GF-D8 (cell line): Measurements from ENCODE around the gene PLEKHM1.

ENCODE experiments used
- DNase-seq: peaks from one replicate; lab custom pipeline; 2025; lab: John Stamatoyannopoulos, UW

The PLEKHM1 gene

GRCh38 chr17:45398800-45399199, 91.7 kb downstream of the PLEKHM1 start:
- DNase-seq: no peak

GRCh38 chr17:45397796-45398195, 92.7 kb downstream of the PLEKHM1 start:
- no peak for DNase-seq

GRCh38 chr17:45396496-45397205, 93.9 kb downstream of the PLEKHM1 start:
- DNase-seq: no peak

GRCh38 chr17:45395569-45396415, 94.7 kb downstream of the PLEKHM1 start:
- no peak for DNase-seq

- no peak for DNase-seq
These were observed 95.5 kb downstream of the PLEKHM1 start for GRCh38 chr17:45394913-45395568.

DNA sequence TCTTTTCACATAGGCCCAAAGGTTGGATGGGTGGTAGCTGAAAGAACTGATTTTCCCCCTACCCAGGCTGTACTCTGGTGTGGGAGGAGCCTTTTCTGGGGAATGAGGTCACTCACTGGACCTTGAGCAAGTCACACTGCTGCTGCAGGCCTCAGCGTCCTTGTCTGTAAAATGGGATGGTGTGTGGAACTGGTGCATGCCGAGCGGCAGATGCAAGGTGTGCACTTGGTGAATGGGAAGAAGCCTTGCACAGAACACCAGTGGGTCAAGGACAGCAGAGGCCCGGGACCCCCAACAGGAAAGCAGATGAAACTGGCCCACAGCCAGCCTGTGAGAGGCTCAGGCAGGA, 96.0 kb downstream of the PLEKHM1 start:
- DNase-seq: no peak

GRCh38 chr17:45394091-45394490, 96.4 kb downstream of the PLEKHM1 start:
- DNase-seq: no peak

- no peak for DNase-seq
These were observed 97.1 kb downstream of the PLEKHM1 start for GRCh38 chr17:45393411-45393810.

- no peak for DNase-seq
These were observed 98.6 kb downstream of the PLEKHM1 start for GRCh38 chr17:45391918-45392317.

- DNase-seq: no peak
These were observed 99.2 kb downstream of the PLEKHM1 start for GRCh38 chr17:45391291-45391690.

- no peak for DNase-seq
These were observed 101.2 kb downstream of the PLEKHM1 start for GRCh38 chr17:45389354-45389753.

GRCh38 chr17:45388604-45389325, 101.8 kb downstream of the PLEKHM1 start:
- no peak for DNase-seq

GRCh38 chr17:45387739-45388138, 102.8 kb downstream of the PLEKHM1 start:
- no peak for DNase-seq

- DNase-seq: peak; percentile 18
These were observed 104.3 kb downstream of the PLEKHM1 start for GRCh38 chr17:45386178-45386577.
